PC-3 (cell line): ENCODE data around the gene ENAH.

Source experiments
- EZH2 ChIP-seq: fragments of 300-600 bp; sonication (generic); IDR thresholded peaks from one replicate; pipeline ENCODE4 v1.6.1; 2017; ENCODE audit warnings: antibody characterized with exemption, mild to moderate bottlenecking, low read length; ENCODE audit not compliant: unreplicated experiment
- EZH2phosphoT487 ChIP-seq: fragments of 300-600 bp; sonication (generic); IDR thresholded peaks from 2 replicates; pipeline ENCODE4 v1.6.1; 2018; ENCODE audit warnings: mild to moderate bottlenecking, antibody characterized with exemption, low read length, borderline replicate concordance

DNA sequence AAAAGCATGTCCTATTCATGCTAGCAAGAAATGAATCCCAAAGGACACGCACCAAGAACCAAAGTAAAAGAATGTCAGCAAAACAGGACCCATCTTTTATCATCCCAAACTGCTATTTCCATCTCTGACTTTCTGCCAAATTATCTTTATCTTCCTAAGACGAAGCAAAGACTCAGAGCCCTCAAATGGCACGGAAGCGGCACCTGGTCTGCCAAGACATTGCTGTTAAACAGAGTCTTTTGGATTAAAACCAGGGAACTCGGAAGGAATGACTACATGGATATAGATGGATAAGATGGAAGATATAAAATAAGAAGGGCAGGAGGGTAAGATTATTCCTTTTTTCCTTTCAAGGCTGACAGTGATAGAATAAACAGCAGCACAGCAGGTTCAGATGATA, 164.2 kb downstream of the ENAH start:
- TF ChIP-seq EZH2phosphoT487 (no peak), EZH2 (no peak)
